ENCODE data around the gene ATP11A. TPM values are rescaled to one million over a fixed set of nuclear protein-coding genes. Genes with fewer than 3 reads are reported as not detected.

ATP11A gene
- total RNA-seq, 2 donors from 2014 or later = 122 to 140 TPM

- Mint-ChIP-seq H3K4me3 (no peak overlapping the region), H3K36me3 (ENCODE audit: low read depth) (peaks cover 6% of the 10 kb centered on the region), H3K27ac (peak overlapping the region; percentile 10), H3K4me1 (peaks cover 47% of the 10 kb centered on the region), H3K9me3 (no peaks in the 10 kb centered on the region), H3K27me3 (ENCODE audit: insufficient read depth) (no peaks in the 10 kb centered on the region)
- TF ChIP-seq, protein P1, sequence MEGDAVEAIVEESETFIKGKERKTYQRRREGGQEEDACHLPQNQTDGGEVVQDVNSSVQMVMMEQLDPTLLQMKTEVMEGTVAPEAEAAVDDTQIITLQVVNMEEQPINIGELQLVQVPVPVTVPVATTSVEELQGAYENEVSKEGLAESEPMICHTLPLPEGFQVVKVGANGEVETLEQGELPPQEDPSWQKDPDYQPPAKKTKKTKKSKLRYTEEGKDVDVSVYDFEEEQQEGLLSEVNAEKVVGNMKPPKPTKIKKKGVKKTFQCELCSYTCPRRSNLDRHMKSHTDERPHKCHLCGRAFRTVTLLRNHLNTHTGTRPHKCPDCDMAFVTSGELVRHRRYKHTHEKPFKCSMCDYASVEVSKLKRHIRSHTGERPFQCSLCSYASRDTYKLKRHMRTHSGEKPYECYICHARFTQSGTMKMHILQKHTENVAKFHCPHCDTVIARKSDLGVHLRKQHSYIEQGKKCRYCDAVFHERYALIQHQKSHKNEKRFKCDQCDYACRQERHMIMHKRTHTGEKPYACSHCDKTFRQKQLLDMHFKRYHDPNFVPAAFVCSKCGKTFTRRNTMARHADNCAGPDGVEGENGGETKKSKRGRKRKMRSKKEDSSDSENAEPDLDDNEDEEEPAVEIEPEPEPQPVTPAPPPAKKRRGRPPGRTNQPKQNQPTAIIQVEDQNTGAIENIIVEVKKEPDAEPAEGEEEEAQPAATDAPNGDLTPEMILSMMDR (conservative IDR thresholded peaks at IDR 0.05) = no peak
- Histone ChIP-seq H3K27ac (ENCODE audit: low read depth, low read length) (no peak overlapping the region), H3K4me1 (ENCODE audit: control insufficient read depth, insufficient read depth, low read length) (peaks cover 7% of the 10 kb centered on the region), H3K9me3 (ENCODE audit: control insufficient read depth, low read length) (no peaks in the 10 kb centered on the region), H3K9ac (ENCODE audit: extremely low read depth, low read length, poor library complexity, severe bottlenecking) (no peak overlapping the region), H3K36me3 (ENCODE audit: control insufficient read depth, insufficient read depth, low read length) (no peaks in the 10 kb centered on the region), H3K27me3 (ENCODE audit: control insufficient read depth, insufficient read depth, low read length, poor library complexity, severe bottlenecking) (no peaks in the 10 kb centered on the region), H3K4me3 (ENCODE audit: low read length) (no peak overlapping the region)
- 87 to 90% methylated on average over 9 to 15 of the region's 17 CpGs for WGBS, 2 experiments (ENCODE audit: insufficient coverage in 1 of 2, insufficient read length in 1 of 2)
- no peak for DNase-seq
Observed at GRCh38 chr13:112734696-112735547, 45.1 kb downstream of the ATP11A start.

GRCh38 chr13:112735791-112736190, 46.0 kb downstream of the ATP11A start:
- H3K9ac ChIP-seq (ENCODE audit: extremely low read depth, low read length, poor library complexity, severe bottlenecking) = no peak overlapping the region
- H3K4me1 ChIP-seq (ENCODE audit: control insufficient read depth, insufficient read depth, low read length) = peaks cover 7% of the 10 kb centered on the region
- no peak for DNase-seq
- peaks cover 6% of the 10 kb centered on the region for H3K36me3 Mint-ChIP-seq (ENCODE audit: low read depth)
- no peak overlapping the region for H3K27ac ChIP-seq (ENCODE audit: low read depth, low read length)
- no peaks in the 10 kb centered on the region for H3K9me3 Mint-ChIP-seq
- H3K36me3 ChIP-seq (ENCODE audit: control insufficient read depth, insufficient read depth, low read length) = no peaks in the 10 kb centered on the region
- TF ChIP-seq, protein P1 (conservative IDR thresholded peaks at IDR 0.05) = no peak
- H3K9me3 ChIP-seq (ENCODE audit: control insufficient read depth, low read length) = no peaks in the 10 kb centered on the region
- no peaks in the 10 kb centered on the region for H3K27me3 ChIP-seq (ENCODE audit: control insufficient read depth, insufficient read depth, low read length, poor library complexity, severe bottlenecking)
- no peaks in the 10 kb centered on the region for H3K27me3 Mint-ChIP-seq (ENCODE audit: insufficient read depth)
- WGBS, 2 experiments (ENCODE audit: insufficient coverage in 1 of 2, insufficient read length in 1 of 2) = 86 to 93% methylated on average over 12 to 17 of the region's 17 CpGs
- no peak overlapping the region for H3K4me3 Mint-ChIP-seq
- no peak overlapping the region for H3K27ac Mint-ChIP-seq
- no peak overlapping the region for H3K4me3 ChIP-seq (ENCODE audit: low read length)
- peaks cover 39% of the 10 kb centered on the region for H3K4me1 Mint-ChIP-seq

DNA sequence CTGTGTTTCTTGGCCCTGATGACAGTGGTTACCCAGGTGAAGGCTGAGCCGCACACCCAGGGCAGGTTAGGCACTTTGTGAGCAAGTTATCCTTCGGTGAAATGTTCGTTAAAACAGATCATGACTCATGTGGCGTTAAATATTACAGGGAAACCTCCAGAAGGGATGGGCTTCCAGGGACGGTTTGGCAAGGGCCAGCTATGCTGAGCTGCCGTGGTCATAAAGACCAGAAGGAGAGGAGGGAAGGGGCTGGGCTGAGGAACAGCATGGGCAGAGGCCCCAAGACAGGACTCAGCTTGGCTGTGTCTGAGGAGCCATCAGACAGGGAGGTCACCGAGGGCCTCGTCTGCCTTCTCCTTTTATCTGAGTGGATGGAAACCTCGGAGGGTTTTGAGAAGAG, 47.5 kb downstream of the ATP11A start:
- peaks cover 6% of the 10 kb centered on the region for H3K36me3 Mint-ChIP-seq (ENCODE audit: low read depth)
- Histone ChIP-seq H3K9ac (ENCODE audit: extremely low read depth, low read length, poor library complexity, severe bottlenecking) (no peak overlapping the region), H3K27me3 (ENCODE audit: control insufficient read depth, insufficient read depth, low read length, poor library complexity, severe bottlenecking) (no peaks in the 10 kb centered on the region), H3K4me3 (ENCODE audit: low read length) (no peak overlapping the region), H3K27ac (ENCODE audit: low read depth, low read length) (no peak overlapping the region), H3K9me3 (ENCODE audit: control insufficient read depth, low read length) (no peaks in the 10 kb centered on the region), H3K36me3 (ENCODE audit: control insufficient read depth, insufficient read depth, low read length) (no peaks in the 10 kb centered on the region), H3K4me1 (ENCODE audit: control insufficient read depth, insufficient read depth, low read length) (peaks cover 7% of the 10 kb centered on the region)
- no peak overlapping the region for H3K4me3 Mint-ChIP-seq
- H3K4me1 Mint-ChIP-seq = peaks cover 33% of the 10 kb centered on the region
- TF ChIP-seq, protein P1 (conservative IDR thresholded peaks at IDR 0.05) = no peak
- H3K9me3 Mint-ChIP-seq = no peaks in the 10 kb centered on the region
- DNase-seq = no peak
- 95 to 100% methylated on average over 6 to 9 of the region's 9 CpGs for WGBS, 2 experiments (ENCODE audit: insufficient coverage in 1 of 2, insufficient read length in 1 of 2)
- H3K27me3 Mint-ChIP-seq (ENCODE audit: insufficient read depth) = no peaks in the 10 kb centered on the region
- H3K27ac Mint-ChIP-seq = peak overlapping the region; percentile 13

Measured in endodermal cell (in vitro differentiated cells).